NCI-H2081 treated with DMSO at 0.1 percent for 48 hours (cell line): ENCODE measurements around the gene P4HA1.

Experiments
- DNase-seq: peaks from one replicate; lab custom pipeline; 2025; lab: John Stamatoyannopoulos, UW

P4HA1 gene

DNA sequence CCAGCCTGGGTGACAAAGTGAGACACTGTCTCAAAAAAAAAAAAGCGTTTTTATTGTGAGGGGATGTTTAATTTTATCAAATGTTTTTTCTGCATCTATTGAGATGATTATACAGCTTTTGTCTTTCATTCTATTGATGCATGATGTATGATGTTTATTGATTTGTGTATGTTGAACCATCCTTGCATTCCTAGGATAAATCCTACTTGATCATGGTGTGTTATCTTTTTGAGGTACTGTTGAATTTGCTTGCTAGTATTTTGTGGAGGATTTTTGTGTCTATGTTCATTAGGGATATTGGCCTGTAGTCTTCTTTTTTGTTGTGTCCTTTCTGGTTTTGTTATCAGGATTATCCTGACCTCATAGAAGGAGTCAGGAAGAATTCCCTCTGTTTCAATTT is 119.8 kb downstream of the P4HA1 start:
- no peak for DNase-seq
